A549 (cell line): ENCODE measurements around the gene PTRHD1.

Experiments
- KDM1A ChIP-seq: fragments of 200-600 bp; sonication (generic); IDR thresholded peaks from 2 replicates; pipeline ENCODE4 v1.6.1; 2016; ENCODE audit warnings: low read depth, mild to moderate bottlenecking
- MAZ ChIP-seq: fragments of 150-350 bp; IDR thresholded peaks from 2 replicates; pipeline ENCODE4 v1.6.1; 2014; ENCODE audit warnings: antibody characterized with exemption, low read depth, low read length, borderline replicate concordance
- RAD21 ChIP-seq, 2 experiments: fragments of >200 bp in 1 of 2; sonication (Bioruptor Twin) in 1 of 2; formaldehyde crosslinking in 1 of 2; IDR thresholded peaks in 1 of 2; conservative IDR thresholded peaks in 1 of 2; 2 replicates in 1 of 2; 3 replicates in 1 of 2; pipeline ENCODE4 v1.6.1; 2012 to 2018; ENCODE audit warnings: inconsistent platforms in 1 of 2
- TF ChIP-seq, protein P1 (sequence below): fragments of 250-450 bp; sonication (Bioruptor Pico); IDR thresholded peaks from 2 replicates; pipeline ENCODE4 v1.5.0; 2021; ENCODE audit warnings: mild to moderate bottlenecking, moderate library complexity, borderline replicate concordance
- TF ChIP-seq, protein P2 (sequence below): IDR thresholded peaks from 2 replicates; pipeline ENCODE4 v1.6.1; 2012

DNA sequence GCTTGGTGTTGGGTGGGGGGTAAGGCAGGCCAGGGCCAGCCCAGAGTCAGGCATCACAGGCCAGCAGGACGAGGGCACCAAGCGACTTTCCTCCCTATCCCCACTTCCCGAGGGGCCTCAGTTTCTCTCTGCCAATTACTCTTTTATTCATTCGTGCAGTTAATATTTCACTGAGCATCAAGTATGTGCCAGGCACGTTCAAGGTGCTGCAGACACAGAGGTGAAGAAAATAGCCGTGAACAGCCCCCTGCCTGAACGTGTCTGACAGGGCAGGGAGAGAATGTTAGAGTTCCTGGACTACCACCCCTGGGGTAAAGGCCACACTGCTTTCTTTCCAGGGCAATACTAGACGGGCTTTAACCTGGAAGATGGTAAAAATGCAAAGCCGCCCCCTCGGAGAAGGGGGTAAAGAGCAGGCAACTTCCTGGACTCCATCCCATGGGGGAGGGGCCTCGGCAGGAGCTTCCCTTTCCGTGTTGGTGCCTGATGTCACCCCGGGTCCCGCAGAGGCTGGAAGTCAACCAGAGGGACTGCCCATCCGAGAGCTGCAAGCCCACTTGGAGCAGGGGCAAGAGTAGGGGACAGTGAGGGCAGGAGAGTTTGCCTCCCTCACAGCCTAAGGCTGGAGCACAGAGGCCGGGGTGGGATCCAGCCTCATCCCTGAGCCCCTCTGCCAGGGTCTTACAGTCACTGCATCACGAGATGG, 47.1 kb upstream of the PTRHD1 start:
- no peak for TF ChIP-seq MAZ
- no peak for TF ChIP-seq KDM1A
- TF ChIP-seq, protein P1, sequence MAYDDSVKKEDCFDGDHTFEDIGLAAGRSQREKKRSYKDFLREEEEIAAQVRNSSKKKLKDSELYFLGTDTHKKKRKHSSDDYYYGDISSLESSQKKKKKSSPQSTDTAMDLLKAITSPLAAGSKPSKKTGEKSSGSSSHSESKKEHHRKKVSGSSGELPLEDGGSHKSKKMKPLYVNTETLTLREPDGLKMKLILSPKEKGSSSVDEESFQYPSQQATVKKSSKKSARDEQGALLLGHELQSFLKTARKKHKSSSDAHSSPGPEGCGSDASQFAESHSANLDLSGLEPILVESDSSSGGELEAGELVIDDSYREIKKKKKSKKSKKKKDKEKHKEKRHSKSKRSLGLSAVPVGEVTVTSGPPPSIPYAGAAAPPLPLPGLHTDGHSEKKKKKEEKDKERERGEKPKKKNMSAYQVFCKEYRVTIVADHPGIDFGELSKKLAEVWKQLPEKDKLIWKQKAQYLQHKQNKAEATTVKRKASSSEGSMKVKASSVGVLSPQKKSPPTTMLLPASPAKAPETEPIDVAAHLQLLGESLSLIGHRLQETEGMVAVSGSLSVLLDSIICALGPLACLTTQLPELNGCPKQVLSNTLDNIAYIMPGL (CRISPR knock-in tag), result no peak
- TF ChIP-seq, protein P2, sequence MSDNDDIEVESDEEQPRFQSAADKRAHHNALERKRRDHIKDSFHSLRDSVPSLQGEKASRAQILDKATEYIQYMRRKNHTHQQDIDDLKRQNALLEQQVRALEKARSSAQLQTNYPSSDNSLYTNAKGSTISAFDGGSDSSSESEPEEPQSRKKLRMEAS, result no peak
- TF ChIP-seq RAD21 (conservative IDR thresholded peaks at IDR 0.05 in 1 of 2, IDR thresholded peaks at IDR 0.05 in 1 of 2), result no peak
